PC-9 (cell line): ENCODE results near the gene UBXN2A.

Experiments
- EZH2 ChIP-seq: fragments of 200-600 bp; sonication (generic); IDR thresholded peaks from 2 replicates; pipeline ENCODE4 v1.8.0; 2017; ENCODE audit warnings: antibody characterized with exemption, low read depth
- TF ChIP-seq, protein P1 (sequence below): fragments of 200-600 bp; sonication (generic); conservative IDR thresholded peaks from 2 replicates; pipeline ENCODE4 v1.6.1; 2017; ENCODE audit warnings: mixed run types, antibody characterized with exemption, mild to moderate bottlenecking, moderate library complexity

- TF ChIP-seq, protein P1, sequence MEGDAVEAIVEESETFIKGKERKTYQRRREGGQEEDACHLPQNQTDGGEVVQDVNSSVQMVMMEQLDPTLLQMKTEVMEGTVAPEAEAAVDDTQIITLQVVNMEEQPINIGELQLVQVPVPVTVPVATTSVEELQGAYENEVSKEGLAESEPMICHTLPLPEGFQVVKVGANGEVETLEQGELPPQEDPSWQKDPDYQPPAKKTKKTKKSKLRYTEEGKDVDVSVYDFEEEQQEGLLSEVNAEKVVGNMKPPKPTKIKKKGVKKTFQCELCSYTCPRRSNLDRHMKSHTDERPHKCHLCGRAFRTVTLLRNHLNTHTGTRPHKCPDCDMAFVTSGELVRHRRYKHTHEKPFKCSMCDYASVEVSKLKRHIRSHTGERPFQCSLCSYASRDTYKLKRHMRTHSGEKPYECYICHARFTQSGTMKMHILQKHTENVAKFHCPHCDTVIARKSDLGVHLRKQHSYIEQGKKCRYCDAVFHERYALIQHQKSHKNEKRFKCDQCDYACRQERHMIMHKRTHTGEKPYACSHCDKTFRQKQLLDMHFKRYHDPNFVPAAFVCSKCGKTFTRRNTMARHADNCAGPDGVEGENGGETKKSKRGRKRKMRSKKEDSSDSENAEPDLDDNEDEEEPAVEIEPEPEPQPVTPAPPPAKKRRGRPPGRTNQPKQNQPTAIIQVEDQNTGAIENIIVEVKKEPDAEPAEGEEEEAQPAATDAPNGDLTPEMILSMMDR, result no peak
- TF ChIP-seq EZH2, result no peak
Measured at GRCh38 chr2:23994567-23994966, 54.3 kb downstream of the UBXN2A start.
